ENCODE measurements around the gene CREB3L1. TPM values are rescaled to one million over a fixed set of nuclear protein-coding genes. Genes with fewer than 3 reads are reported as not detected.
A peak's percentile ranks its signal among the peaks of the same experiment; 100 is the strongest.

Gene CREB3L1
- polyA plus RNA-seq, 1 experiment, result 24.2 TPM

DNA sequence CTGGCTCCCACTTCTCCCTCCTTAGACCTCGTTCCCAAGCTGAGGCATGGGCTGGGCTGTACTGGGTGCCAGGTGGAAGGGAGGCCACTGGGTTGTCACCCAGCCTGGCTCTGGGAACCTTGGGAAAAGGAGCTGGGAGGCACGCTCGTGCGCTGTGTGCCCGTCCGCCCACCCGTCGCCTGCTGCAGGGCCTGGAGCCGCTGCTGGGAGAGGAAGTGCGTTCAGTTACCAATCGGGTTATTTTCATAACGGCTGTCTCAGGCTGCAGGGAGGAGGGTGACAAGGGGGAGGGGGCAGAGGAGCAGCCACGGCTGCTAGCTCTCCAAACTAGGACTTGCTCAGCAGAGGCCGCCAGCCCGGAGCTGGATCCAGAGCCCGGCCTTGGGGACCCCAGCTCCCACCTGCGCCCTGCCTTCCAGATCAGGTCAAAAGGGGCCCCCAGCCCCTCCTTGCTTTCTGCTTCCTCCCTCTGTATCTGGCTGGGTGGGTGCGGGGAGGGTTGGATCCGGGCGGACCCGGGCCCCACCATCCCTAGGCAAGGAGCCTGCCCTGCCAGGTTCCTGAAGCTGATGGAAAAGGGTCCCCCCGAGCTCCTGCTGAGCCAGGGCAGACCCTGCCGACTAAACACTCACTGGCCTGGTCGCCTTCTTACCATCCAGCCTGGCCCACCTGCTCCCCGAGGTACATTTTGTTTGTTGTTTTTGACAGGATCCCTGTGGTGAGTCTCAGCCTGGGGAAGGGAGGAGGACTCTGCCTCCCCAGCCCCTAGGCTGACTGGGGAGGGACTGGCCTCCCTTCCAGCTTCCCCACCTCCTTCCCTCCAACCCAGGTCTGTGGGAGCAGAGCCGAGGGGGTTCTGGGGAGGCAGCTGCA, 84.1 kb downstream of the CREB3L1 start:
- Histone ChIP-seq H3K9me3 (ENCODE audit: control insufficient read depth, insufficient read depth, low read length) (no peaks in the 10 kb centered on the region; the same call in 1 of the 2 replicates), H3K4me3 (ENCODE audit: low read depth, low read length) (peak overlapping the region; percentile 27), H3K27me3 (ENCODE audit: control insufficient read depth, insufficient read depth, low read length) (no peaks in the 10 kb centered on the region), H3K27ac (ENCODE audit: low read depth, low read length) (peak overlapping the region; percentile 78)
- TF ChIP-seq, protein P1, sequence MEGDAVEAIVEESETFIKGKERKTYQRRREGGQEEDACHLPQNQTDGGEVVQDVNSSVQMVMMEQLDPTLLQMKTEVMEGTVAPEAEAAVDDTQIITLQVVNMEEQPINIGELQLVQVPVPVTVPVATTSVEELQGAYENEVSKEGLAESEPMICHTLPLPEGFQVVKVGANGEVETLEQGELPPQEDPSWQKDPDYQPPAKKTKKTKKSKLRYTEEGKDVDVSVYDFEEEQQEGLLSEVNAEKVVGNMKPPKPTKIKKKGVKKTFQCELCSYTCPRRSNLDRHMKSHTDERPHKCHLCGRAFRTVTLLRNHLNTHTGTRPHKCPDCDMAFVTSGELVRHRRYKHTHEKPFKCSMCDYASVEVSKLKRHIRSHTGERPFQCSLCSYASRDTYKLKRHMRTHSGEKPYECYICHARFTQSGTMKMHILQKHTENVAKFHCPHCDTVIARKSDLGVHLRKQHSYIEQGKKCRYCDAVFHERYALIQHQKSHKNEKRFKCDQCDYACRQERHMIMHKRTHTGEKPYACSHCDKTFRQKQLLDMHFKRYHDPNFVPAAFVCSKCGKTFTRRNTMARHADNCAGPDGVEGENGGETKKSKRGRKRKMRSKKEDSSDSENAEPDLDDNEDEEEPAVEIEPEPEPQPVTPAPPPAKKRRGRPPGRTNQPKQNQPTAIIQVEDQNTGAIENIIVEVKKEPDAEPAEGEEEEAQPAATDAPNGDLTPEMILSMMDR (IDR thresholded peaks at IDR 0.05; ENCODE audit: low read depth, low read length), result no peak
- CTCF ChIA-PET, result interaction anchor here (0.7 to 1.8 kb wide), 5 partner anchors 9 to 177 kb away, joined by 3 to 9 read pairs (median 4); partner anchors contain the start of genes CHRM4 and DGKZ
- POLR2A ChIA-PET, result no interaction called here
- DNase-seq (ENCODE audit: low read depth, low spot score), result no peak

DNA sequence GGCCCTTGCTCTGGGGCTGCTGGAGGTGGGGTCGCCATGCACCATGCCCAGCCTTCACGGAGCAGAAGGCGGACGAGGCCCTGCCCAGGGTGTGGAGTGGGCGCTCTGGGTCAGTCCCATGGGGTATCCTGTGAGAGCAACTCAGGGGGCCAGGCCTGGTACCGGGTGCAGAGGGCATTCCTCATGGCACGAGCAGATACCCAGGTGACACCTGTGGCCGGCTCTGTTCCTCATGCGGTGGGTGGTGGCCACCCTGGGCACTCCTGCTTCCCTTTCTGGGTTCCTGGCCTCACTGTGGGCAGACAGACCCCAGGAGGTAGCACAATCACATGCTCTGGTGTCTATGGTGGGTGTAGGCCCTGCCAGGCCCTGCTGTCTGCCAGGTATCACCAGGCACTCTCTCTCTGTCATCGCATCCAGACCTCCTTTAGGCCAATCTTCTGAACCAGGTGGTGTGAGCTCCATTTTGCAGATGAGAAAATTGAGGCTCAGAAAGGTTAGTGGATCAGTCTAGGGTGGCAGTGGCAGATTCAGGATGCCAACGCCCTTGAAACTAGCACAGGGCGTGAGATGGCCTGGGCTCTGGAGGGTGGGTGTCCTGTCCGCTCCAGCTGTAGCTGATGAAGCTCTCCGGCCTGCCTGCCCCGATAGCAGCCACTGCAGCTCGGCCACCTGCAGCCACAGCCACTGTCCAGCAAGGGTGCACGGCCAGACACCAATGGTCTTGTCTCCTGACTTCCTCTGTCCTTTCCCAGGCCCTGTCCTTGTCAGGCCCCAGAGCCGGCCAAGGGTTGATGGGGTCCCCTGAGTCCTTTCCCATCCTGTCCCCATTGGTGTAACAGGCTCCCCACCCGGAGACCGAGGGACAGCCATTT, 84.9 kb downstream of the CREB3L1 start:
- TF ChIP-seq, protein P1 (IDR thresholded peaks at IDR 0.05; ENCODE audit: low read depth, low read length), result no peak
- Histone ChIP-seq H3K4me3 (ENCODE audit: low read depth, low read length) (no peak overlapping the region), H3K27me3 (ENCODE audit: control insufficient read depth, insufficient read depth, low read length) (no peaks in the 10 kb centered on the region), H3K27ac (ENCODE audit: low read depth, low read length) (peak overlapping the region; percentile 11), H3K9me3 (ENCODE audit: control insufficient read depth, insufficient read depth, low read length) (no peaks in the 10 kb centered on the region; the same call in 1 of the 2 replicates)
- ChIA-PET POLR2A (no interaction called here), CTCF (interaction anchor here (0.7 kb wide), 1 partner anchor 15 kb away, joined by 3 read pairs; the partner anchor contains the start of gene DGKZ)
- DNase-seq (ENCODE audit: low read depth, low spot score), result no peak

DNA sequence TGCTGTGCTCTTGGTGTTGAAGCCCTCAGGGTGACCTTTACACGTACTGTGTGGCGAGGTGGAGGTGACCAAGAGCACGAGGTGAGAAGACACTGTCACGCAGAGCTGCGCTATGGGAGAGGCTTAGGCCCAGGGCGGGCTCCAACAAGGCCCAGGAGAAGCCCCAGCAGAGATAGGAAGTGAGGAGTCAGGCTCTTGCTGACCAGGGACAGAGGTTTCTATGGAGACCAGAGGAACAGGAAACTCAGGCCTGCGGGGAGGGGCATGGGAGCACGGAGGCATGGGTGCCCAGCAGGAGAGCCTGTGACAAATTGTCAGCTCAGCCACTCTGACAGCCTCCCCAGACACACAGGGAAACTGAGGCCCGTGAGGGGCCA, 85.6 kb downstream of the CREB3L1 start:
- CTCF ChIA-PET, result interaction anchor here (1.0 kb wide), 1 partner anchor 26 kb away, joined by 5 read pairs; no protein-coding TSS in a partner anchor

DNA sequence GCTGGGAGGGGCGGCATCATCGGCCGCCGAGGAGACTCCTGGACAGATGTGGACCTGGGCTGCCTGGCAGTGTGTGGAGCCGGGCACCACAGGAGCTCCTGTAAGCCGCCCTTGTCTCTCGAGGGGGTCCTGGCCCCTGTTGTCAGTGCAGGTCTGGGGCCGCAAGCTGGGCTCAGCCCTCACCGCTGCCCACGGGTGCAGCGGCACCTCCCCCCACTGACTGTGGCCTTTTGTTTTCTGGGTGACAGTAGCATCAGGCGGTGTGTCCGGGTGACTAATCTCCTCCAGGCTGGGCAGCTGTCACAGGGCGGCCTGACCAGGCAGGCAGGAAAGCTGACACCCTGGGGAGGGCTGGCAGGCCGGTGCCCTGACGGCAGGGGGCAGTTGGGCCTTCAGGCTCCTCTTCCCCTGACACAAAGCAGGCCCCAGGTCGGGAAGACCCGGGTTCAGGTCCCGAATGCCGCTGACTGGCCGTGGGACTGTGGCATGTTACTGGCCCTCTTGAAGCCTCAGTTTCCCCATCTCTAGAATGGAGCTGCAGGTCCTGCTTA, 86.1 kb downstream of the CREB3L1 start:
- ChIA-PET CTCF (interaction anchor here (0.7 to 1.0 kb wide), 3 partner anchors 11 to 123 kb away, joined by 3 to 5 read pairs (median 5); no protein-coding TSS in a partner anchor), POLR2A (no interaction called here)
- no peak overlapping the region for H3K27ac ChIP-seq (ENCODE audit: low read depth, low read length)

More for the DNA sequence above, 85.6 kb downstream of the CREB3L1 start:
- H3K27ac ChIP-seq (ENCODE audit: low read depth, low read length), result peak overlapping the region; percentile 11
- TF ChIP-seq, protein P1 (IDR thresholded peaks at IDR 0.05; ENCODE audit: low read depth, low read length), result no peak
- no peak for DNase-seq (ENCODE audit: low read depth, low spot score)
- POLR2A ChIA-PET, result no interaction called here
- no peaks in the 10 kb centered on the region; the same call in 1 of the 2 replicates for H3K9me3 ChIP-seq (ENCODE audit: control insufficient read depth, insufficient read depth, low read length)
- H3K4me3 ChIP-seq (ENCODE audit: low read depth, low read length), result no peak overlapping the region
- H3K27me3 ChIP-seq (ENCODE audit: control insufficient read depth, insufficient read depth, low read length), result no peaks in the 10 kb centered on the region

More for the DNA sequence above, 86.1 kb downstream of the CREB3L1 start:
- DNase-seq (ENCODE audit: low read depth, low spot score), result no peak
- TF ChIP-seq, protein P1 (IDR thresholded peaks at IDR 0.05; ENCODE audit: low read depth, low read length), result no peak
- H3K9me3 ChIP-seq (ENCODE audit: control insufficient read depth, insufficient read depth, low read length), result no peaks in the 10 kb centered on the region; the same call in 1 of the 2 replicates
- no peaks in the 10 kb centered on the region for H3K27me3 ChIP-seq (ENCODE audit: control insufficient read depth, insufficient read depth, low read length)
- H3K4me3 ChIP-seq (ENCODE audit: low read depth, low read length), result no peak overlapping the region
